ENCODE results near the gene ATMIN.
A peak's percentile ranks its signal among the peaks of the same experiment; 100 is the strongest.

Gene ATMIN

GRCh38 chr16:81004646-81005353 lies 30.8 kb upstream of the ATMIN start:
- Histone ChIP-seq H2AFZ (ENCODE audit: low read depth, low read length) (peak overlapping the region; percentile 68), H3K36me3 (ENCODE audit: insufficient read depth, low read length) (peaks cover 15% of the 10 kb centered on the region), H3K9ac (ENCODE audit: low read depth, low read length) (peak overlapping the region; percentile 72), H4K20me1 (ENCODE audit: insufficient read depth, low read length) (peaks cover 44% of the 10 kb centered on the region), H3K4me3 (ENCODE audit: low read depth in 1 of 2, low read length in 2 of 2) (peak overlapping the region; percentile 32 to 65; a peak in 3 of 4 replicates), H3K79me2 (ENCODE audit: insufficient read depth, low read length) (peaks cover 93% of the 10 kb centered on the region), H3K27ac (ENCODE audit: low read length) (peak overlapping the region; percentile 89), H3K9me3 (ENCODE audit: insufficient read depth, low read length, severe bottlenecking) (no peaks in the 10 kb centered on the region), H3K4me1 (ENCODE audit: insufficient read depth, low read length) (peaks cover 50% of the 10 kb centered on the region), H3K4me2 (ENCODE audit: insufficient read depth, low read length) (peak overlapping the region; percentile 87), H3K27me3 (ENCODE audit: insufficient read depth, low read length, poor library complexity) (no peaks in the 10 kb centered on the region)
- DNase-seq (peak; percentile 37), ATAC-seq (ENCODE audit: insufficient read depth, low read depth) (peak; percentile 20; the same call in 1 of the 3 replicates)
- TF ChIP-seq, protein P1, sequence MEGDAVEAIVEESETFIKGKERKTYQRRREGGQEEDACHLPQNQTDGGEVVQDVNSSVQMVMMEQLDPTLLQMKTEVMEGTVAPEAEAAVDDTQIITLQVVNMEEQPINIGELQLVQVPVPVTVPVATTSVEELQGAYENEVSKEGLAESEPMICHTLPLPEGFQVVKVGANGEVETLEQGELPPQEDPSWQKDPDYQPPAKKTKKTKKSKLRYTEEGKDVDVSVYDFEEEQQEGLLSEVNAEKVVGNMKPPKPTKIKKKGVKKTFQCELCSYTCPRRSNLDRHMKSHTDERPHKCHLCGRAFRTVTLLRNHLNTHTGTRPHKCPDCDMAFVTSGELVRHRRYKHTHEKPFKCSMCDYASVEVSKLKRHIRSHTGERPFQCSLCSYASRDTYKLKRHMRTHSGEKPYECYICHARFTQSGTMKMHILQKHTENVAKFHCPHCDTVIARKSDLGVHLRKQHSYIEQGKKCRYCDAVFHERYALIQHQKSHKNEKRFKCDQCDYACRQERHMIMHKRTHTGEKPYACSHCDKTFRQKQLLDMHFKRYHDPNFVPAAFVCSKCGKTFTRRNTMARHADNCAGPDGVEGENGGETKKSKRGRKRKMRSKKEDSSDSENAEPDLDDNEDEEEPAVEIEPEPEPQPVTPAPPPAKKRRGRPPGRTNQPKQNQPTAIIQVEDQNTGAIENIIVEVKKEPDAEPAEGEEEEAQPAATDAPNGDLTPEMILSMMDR (IDR thresholded peaks at IDR 0.05; ENCODE audit: borderline replicate concordance, extremely low read depth, low read length, poor library complexity, severe bottlenecking): peak; percentile 75
- TF ChIP-seq EZH2 (IDR thresholded peaks at IDR 0.05; ENCODE audit: borderline replicate concordance, low read depth, low read length, severe bottlenecking): no peak

GRCh38 chr16:81005610-81006161 lies 30.0 kb upstream of the ATMIN start:
- peak overlapping the region; percentile 65 to 89 for H3K4me3 ChIP-seq (ENCODE audit: low read depth in 1 of 2, low read length in 2 of 2)
- H3K9me3 ChIP-seq (ENCODE audit: insufficient read depth, low read length, severe bottlenecking): no peaks in the 10 kb centered on the region
- no peaks in the 10 kb centered on the region for H3K27me3 ChIP-seq (ENCODE audit: insufficient read depth, low read length, poor library complexity)
- peak overlapping the region; percentile 97 for H3K27ac ChIP-seq (ENCODE audit: low read length)
- peak overlapping the region; percentile 87 for H3K4me2 ChIP-seq (ENCODE audit: insufficient read depth, low read length)
- H3K79me2 ChIP-seq (ENCODE audit: insufficient read depth, low read length): peaks cover 93% of the 10 kb centered on the region
- H3K4me1 ChIP-seq (ENCODE audit: insufficient read depth, low read length): peaks cover 50% of the 10 kb centered on the region
- H3K36me3 ChIP-seq (ENCODE audit: insufficient read depth, low read length): peaks cover 24% of the 10 kb centered on the region
- peak overlapping the region; percentile 72 for H3K9ac ChIP-seq (ENCODE audit: low read depth, low read length)
- H4K20me1 ChIP-seq (ENCODE audit: insufficient read depth, low read length): peaks cover 53% of the 10 kb centered on the region
- peak overlapping the region; percentile 89 for H2AFZ ChIP-seq (ENCODE audit: low read depth, low read length)
- ATAC-seq (ENCODE audit: insufficient read depth, low read depth) (no peak), DNase-seq (peak; percentile 43)
- TF ChIP-seq EZH2 (IDR thresholded peaks at IDR 0.05; ENCODE audit: borderline replicate concordance, low read depth, low read length, severe bottlenecking): no peak
- TF ChIP-seq, protein P1 (IDR thresholded peaks at IDR 0.05; ENCODE audit: borderline replicate concordance, extremely low read depth, low read length, poor library complexity, severe bottlenecking): no peak

- ATAC-seq (ENCODE audit: insufficient read depth, low read depth): peak; percentile 41
- TF ChIP-seq, protein P1 (IDR thresholded peaks at IDR 0.05; ENCODE audit: borderline replicate concordance, extremely low read depth, low read length, poor library complexity, severe bottlenecking): no peak
- TF ChIP-seq EZH2 (IDR thresholded peaks at IDR 0.05; ENCODE audit: borderline replicate concordance, low read depth, low read length, severe bottlenecking): no peak
- peak overlapping the region; percentile 87 for H3K4me2 ChIP-seq (ENCODE audit: insufficient read depth, low read length)
- peaks cover 93% of the 10 kb centered on the region for H3K79me2 ChIP-seq (ENCODE audit: insufficient read depth, low read length)
- H4K20me1 ChIP-seq (ENCODE audit: insufficient read depth, low read length): peaks cover 55% of the 10 kb centered on the region
- peak overlapping the region; percentile 89 for H2AFZ ChIP-seq (ENCODE audit: low read depth, low read length)
- peak overlapping the region; percentile 72 for H3K9ac ChIP-seq (ENCODE audit: low read depth, low read length)
- no peaks in the 10 kb centered on the region for H3K9me3 ChIP-seq (ENCODE audit: insufficient read depth, low read length, severe bottlenecking)
- H3K36me3 ChIP-seq (ENCODE audit: insufficient read depth, low read length): peaks cover 30% of the 10 kb centered on the region
- H3K4me3 ChIP-seq (ENCODE audit: low read depth in 1 of 2, low read length in 2 of 2): peak overlapping the region; percentile 65 to 89
- DNase-seq: peak; percentile 66
- H3K4me1 ChIP-seq (ENCODE audit: insufficient read depth, low read length): peaks cover 54% of the 10 kb centered on the region
- no peaks in the 10 kb centered on the region for H3K27me3 ChIP-seq (ENCODE audit: insufficient read depth, low read length, poor library complexity)
- peak overlapping the region; percentile 97 for H3K27ac ChIP-seq (ENCODE audit: low read length)
These were observed 29.3 kb upstream of the ATMIN start for GRCh38 chr16:81006211-81006812.
